OCI-LY3 (cell line): ENCODE measurements around the gene SUGP2.

Experiments used
- H2AFZ ChIP-seq: fragments of 200-600, 300-600 bp; shearing (Covaris generic); 2 replicates; pipeline ENCODE4 v1.6.0; 2014; ENCODE audit warnings: antibody characterized with exemption, low read depth, low read length
- H3K27ac ChIP-seq: fragments of 200-600, 300-600 bp; sonication (generic); 2 replicates; pipeline ENCODE4 v1.5.1; 2014; ENCODE audit warnings: mild to moderate bottlenecking, low read length, moderate library complexity, mixed read lengths
- H3K27me3 ChIP-seq: fragments of 200-600, 300-600 bp; sonication (generic); 2 replicates; pipeline ENCODE4 v1.6.1; 2014; ENCODE audit warnings: low read depth, low read length, mixed read lengths
- H3K36me3 ChIP-seq: fragments of 200-600, 300-600 bp; sonication (generic); replicated peaks from 2 replicates; pipeline ENCODE3; 2014; ENCODE audit warnings: low read depth, low read length, mixed read lengths
- H3K4me1 ChIP-seq: fragments of 300-600, 200-600 bp; sonication (generic); 2 replicates; pipeline ENCODE4 v1.6.1; 2014; ENCODE audit warnings: low read length, mixed read lengths
- H3K4me2 ChIP-seq: fragments of 200-600, 300-600 bp; sonication (generic); 2 replicates; pipeline ENCODE4 v1.6.1; 2014; ENCODE audit warnings: low read length, mixed read lengths
- H3K4me3 ChIP-seq: fragments of 300-600, 200-600 bp; sonication (generic); 2 replicates; pipeline ENCODE4 v1.5.1; 2014; ENCODE audit warnings: antibody characterized with exemption, mild to moderate bottlenecking, low read length, moderate library complexity
- H3K79me2 ChIP-seq: fragments of 300-600, 200-600 bp; shearing (Covaris generic); 2 replicates; pipeline ENCODE4 v1.6.1; 2014; ENCODE audit warnings: mild to moderate bottlenecking, low read length, mixed read lengths
- H3K9ac ChIP-seq: fragments of 300-600, 200-600 bp; shearing (Covaris generic); 2 replicates; pipeline ENCODE4 v1.6.0; 2014; ENCODE audit warnings: mild to moderate bottlenecking, low read length, moderate library complexity
- H3K9me3 ChIP-seq: fragments of 200-600, 300-600 bp; shearing (Covaris generic); 2 replicates; pipeline ENCODE4 v1.6.1; 2014; ENCODE audit warnings: low read length, mixed read lengths; ENCODE audit not compliant: insufficient read depth
- H4K20me1 ChIP-seq: fragments of 200-600, 300-600 bp; sonication (generic); 2 replicates; pipeline ENCODE4 v1.6.1; 2016; ENCODE audit warnings: low read length, mixed read lengths; ENCODE audit not compliant: insufficient read depth
- EZH2phosphoT487 ChIP-seq: fragments of 200-600 bp; shearing (Covaris generic); IDR thresholded peaks from 2 replicates; pipeline ENCODE4 v1.6.1; 2018; ENCODE audit warnings: antibody characterized with exemption, mixed run types, low read depth
- TF ChIP-seq, protein P1 (sequence below): fragments of 200-600, 300-600 bp; sonication (generic); IDR thresholded peaks from 2 replicates; pipeline ENCODE4 v1.5.1; 2014; ENCODE audit warnings: antibody characterized with exemption, low read length, low read depth

SUGP2 gene

GRCh38 chr19:19064811-19065745 lies 31.8 kb upstream of the SUGP2 start:
- Histone ChIP-seq H3K36me3 (no peaks in the 10 kb centered on the region), H3K4me1 (peaks cover 15% of the 10 kb centered on the region), H3K4me3 (peak overlapping the region; percentile 89), H3K9ac (peak overlapping the region; percentile 52), H3K79me2 (no peaks in the 10 kb centered on the region), H2AFZ (peak overlapping the region; percentile 79), H3K27ac (no peak overlapping the region), H4K20me1 (no peaks in the 10 kb centered on the region), H3K27me3 (no peaks in the 10 kb centered on the region), H3K9me3 (no peaks in the 10 kb centered on the region), H3K4me2 (peak overlapping the region; percentile 99)
- TF ChIP-seq, protein P1, sequence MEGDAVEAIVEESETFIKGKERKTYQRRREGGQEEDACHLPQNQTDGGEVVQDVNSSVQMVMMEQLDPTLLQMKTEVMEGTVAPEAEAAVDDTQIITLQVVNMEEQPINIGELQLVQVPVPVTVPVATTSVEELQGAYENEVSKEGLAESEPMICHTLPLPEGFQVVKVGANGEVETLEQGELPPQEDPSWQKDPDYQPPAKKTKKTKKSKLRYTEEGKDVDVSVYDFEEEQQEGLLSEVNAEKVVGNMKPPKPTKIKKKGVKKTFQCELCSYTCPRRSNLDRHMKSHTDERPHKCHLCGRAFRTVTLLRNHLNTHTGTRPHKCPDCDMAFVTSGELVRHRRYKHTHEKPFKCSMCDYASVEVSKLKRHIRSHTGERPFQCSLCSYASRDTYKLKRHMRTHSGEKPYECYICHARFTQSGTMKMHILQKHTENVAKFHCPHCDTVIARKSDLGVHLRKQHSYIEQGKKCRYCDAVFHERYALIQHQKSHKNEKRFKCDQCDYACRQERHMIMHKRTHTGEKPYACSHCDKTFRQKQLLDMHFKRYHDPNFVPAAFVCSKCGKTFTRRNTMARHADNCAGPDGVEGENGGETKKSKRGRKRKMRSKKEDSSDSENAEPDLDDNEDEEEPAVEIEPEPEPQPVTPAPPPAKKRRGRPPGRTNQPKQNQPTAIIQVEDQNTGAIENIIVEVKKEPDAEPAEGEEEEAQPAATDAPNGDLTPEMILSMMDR = no peak
- no peak for TF ChIP-seq EZH2phosphoT487

GRCh38 chr19:19064098-19064722 lies 30.9 kb upstream of the SUGP2 start:
- no peaks in the 10 kb centered on the region for H3K9me3 ChIP-seq
- no peaks in the 10 kb centered on the region for H3K27me3 ChIP-seq
- H3K4me3 ChIP-seq = peak overlapping the region; percentile 89
- peak overlapping the region; percentile 52 for H3K9ac ChIP-seq
- H3K4me1 ChIP-seq = peaks cover 15% of the 10 kb centered on the region
- no peak overlapping the region for H3K27ac ChIP-seq
- H4K20me1 ChIP-seq = no peaks in the 10 kb centered on the region
- no peaks in the 10 kb centered on the region for H3K79me2 ChIP-seq
- peak overlapping the region; percentile 79; the same call in 1 of the 2 replicates for H2AFZ ChIP-seq
- peak overlapping the region; percentile 99 for H3K4me2 ChIP-seq
- no peaks in the 10 kb centered on the region for H3K36me3 ChIP-seq
- TF ChIP-seq, protein P1 = peak; percentile 12; the same call in 1 of the 2 replicates
- TF ChIP-seq EZH2phosphoT487 = no peak

DNA sequence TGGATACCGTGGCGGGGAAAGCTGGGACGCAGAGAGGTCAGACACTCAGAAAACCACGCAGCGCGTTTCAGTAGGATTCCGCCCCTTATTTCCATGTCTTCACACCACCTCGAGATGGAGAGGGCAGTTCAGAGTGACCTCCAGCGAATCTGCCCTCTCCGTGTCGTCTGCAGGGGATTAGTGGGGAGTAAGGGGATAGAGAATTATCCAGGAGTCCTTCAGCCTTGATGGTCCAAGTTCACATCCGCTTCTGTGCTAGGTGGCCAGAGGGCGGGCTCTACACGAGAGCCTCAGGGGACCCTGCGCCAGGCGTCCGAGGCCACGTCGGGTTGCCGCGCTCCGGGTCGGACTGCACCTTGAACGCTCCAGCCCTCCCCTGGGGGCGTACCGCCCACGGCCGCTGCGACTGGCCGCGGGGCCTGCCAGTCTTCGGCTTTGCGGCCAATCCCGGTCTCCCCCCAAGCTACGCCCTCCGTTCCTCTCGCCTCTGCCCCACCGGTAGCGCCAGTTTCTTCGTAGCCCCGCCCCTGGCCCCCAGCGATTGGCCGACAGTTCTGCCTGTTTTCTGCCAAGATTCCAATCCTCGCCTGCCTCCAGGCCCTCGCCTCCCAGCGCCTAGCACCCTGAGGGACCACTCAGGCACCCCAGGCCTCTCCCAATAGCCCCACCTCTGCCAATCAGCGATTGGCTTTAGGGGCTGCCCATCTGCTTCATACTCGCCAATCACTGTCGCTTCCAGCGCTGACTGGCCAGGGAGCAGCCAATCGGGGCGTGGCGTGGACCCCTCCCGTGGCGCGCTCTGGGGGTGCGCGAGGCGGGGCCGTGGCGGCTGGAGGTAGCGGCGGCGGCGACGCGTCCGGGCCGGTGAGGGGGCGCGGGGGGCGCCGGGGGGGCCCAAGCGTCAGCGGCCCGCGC lies 30.1 kb upstream of the SUGP2 start, which contains the start of gene SLC25A42:
SLC25A42 (plus strand) TSS at position 812 of the 915 bp plus-strand sequence. CDS start 32,131 bp downstream, outside the sequence.
- Histone ChIP-seq H3K36me3 (no peaks in the 10 kb centered on the region), H3K9ac (peak within 1 kb of the TSS; percentile 59), H3K79me2 (no peaks in the 10 kb centered on the region), H3K27me3 (no peaks in the 10 kb centered on the region), H4K20me1 (no peaks in the 10 kb centered on the region), H3K9me3 (no peaks in the 10 kb centered on the region), H3K4me1 (peaks cover 15% of the 10 kb centered on the region), H3K4me2 (peak within 1 kb of the TSS; percentile 99), H3K27ac (no peak within 1 kb of the TSS), H2AFZ (peak within 1 kb of the TSS; percentile 79), H3K4me3 (peak within 1 kb of the TSS; percentile 89)
- TF ChIP-seq EZH2phosphoT487 = no peak
- TF ChIP-seq, protein P1 = no peak
